GM12891 (cell line): ENCODE data around the gene MAP7D1.
"Not testable (repeated sequence)": the region's sequence is repeated elsewhere in the genome, so short reads cannot be mapped to it uniquely, and the experiment has no call there.

Source experiments
- PAX5 ChIP-seq: IDR thresholded peaks from 2 replicates; pipeline ENCODE4 v1.6.1; 2011; ENCODE audit warnings: low read length, moderate library complexity, mild to moderate bottlenecking; ENCODE audit not compliant: insufficient read depth, severe bottlenecking
- POLR2A ChIP-seq: IDR thresholded peaks from 2 replicates; pipeline ENCODE4 v1.6.1; 2011; ENCODE audit warnings: low read depth, low read length, control low read depth
- POLR2AphosphoS5 ChIP-seq: IDR thresholded peaks from 2 replicates; pipeline ENCODE4 v1.6.1; 2011; ENCODE audit warnings: low read depth, low read length, control low read depth
- POU2F2 ChIP-seq: IDR thresholded peaks from 2 replicates; pipeline ENCODE4 v1.6.1; 2011; ENCODE audit warnings: low read depth, mild to moderate bottlenecking, control low read depth, low read length, moderate library complexity
- SPI1 ChIP-seq: IDR thresholded peaks from 2 replicates; pipeline ENCODE4 v1.6.1; 2011; ENCODE audit warnings: low read depth, low read length, control low read depth
- TAF1 ChIP-seq: IDR thresholded peaks from 2 replicates; pipeline ENCODE4 v1.6.1; 2011; ENCODE audit warnings: low read depth, low read length, control low read depth

DNA sequence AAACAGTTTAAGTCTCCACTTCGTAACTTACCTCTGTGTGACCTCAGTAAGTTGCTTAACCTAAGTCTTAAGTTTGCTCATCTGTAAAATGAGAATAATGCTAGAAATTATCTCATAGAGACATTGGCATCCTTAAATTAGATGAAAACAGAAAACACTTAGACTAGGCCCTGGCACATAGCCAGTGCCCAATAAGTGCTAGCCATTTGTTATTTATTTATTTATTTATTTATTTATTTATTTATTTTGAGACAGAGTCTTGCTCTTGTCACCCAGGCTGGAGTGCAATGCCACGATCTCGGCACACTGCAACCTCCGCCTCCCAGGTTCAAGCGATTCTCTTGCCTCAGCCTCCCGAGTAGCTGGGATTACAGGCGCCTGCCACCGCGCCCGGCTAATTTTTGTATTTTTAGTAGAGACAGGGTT is 2.9 kb downstream of the MAP7D1 start:
- not testable (repeated sequence) for TF ChIP-seq POLR2A, TAF1, POLR2AphosphoS5, PAX5, SPI1, POU2F2
